NCI-H82 treated with DMSO at 0.1 percent for 48 hours (cell line): Measurements from ENCODE around the gene SGIP1.

Source experiments
- DNase-seq: peaks from one replicate; lab custom pipeline; 2025; ENCODE audit not compliant: unreplicated experiment; lab: John Stamatoyannopoulos, UW

SGIP1 gene

DNA sequence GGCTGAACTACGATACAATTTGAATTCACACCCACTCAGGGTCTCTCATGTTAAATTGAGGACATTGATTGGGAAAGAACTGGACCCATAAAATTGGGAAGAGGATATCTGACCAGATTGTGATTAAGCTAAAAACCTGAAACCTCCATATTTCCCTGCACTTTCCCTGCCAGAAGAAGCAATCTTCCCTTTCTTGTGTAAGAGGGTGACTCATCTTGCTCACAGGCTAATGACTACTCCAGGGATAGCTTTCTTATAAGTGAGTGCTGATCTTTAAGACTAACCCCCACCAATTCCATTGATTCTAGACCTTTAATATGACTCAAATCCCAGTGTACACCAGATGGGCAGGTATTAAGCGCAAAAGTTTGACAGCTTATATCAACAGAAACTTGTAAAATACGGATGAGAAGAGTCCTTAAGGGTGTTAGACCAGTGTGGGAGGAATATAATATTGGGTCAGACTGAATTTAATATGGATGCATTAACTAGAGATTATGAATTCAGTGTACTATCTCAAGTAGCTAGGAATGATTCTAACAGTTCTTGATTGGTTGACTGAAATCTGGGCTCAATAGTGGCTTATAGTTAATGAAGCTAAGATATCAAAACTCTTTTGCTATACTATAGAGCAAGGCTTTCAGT lies 12.1 kb upstream of the SGIP1 start:
- peak; percentile 78 for DNase-seq

DNA sequence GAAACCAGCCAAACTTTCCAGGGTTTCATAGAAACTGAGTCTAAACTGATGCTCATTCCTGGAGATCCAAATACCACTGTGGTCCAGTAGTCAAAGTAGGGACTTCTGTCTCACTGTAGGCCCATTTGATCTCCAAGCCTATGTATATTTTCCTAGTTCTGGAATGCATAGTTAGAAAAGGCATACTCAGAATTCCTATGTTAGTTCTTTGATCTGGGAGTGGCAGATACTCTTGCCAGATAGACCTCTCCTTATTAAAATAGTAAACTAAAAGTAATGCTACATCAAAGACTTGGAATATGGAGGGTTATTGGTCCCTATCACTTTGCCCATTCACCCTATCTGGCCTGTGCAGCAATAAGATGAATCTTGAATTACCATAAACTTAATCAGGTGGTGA lies 10.4 kb upstream of the SGIP1 start:
- no peak for DNase-seq

DNA sequence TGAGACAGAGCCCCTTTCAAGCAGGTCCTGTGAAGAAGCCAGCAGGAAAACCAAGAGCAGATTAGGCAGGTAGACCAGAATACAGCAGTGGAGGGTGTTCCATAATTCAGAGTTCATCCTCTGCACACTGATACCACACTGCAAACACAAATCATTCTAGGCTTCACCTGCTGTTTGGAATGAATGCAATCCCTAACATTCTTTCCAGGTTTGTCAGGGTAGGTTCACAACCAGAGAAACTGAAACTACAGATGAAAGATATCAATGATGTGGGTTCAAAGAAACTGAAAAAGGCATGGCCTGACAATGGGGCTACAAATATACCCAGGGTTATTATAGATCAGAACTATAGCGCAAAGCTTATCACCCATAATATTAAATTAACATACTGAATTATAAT lies 8.9 kb upstream of the SGIP1 start:
- DNase-seq, result no peak

DNA sequence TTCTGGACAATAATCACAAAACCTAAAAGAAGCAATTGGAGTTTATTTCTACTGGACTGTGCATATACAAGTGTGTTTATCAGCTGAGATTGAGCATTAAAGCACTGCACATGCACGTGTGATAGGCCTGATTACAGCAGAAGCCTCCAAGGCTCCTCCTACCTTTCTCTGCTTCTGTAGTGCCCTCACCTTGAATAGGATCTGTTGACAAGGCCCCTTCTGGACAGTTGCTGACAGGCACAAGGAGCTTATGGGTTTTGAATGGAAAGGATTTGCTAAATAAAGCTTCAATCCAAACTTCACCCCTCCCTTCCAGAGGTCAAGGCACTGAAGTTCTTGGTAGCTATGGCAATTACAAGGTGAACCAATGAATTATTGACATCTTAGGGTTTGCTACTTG lies 7.9 kb upstream of the SGIP1 start:
- DNase-seq, result peak; percentile 97

DNA sequence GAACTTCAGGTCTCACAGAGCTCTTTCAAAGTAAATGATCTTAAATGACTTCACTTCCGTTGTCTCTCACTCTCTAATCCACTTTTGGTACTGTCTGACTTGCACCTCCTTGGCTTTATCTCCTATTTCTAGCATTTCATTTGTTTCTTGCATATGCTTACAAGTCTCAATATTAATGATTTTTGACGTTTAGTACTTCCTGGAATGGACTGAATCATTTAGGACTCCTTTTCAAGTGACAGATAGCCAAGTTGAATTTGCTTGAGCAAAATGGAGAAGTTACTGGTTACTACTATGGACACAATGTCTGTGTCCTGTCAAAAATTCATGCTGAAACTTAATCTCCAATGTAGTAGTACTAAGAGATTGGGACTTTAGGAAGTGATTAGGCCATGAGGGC lies 7.0 kb upstream of the SGIP1 start:
- DNase-seq, result no peak

DNA sequence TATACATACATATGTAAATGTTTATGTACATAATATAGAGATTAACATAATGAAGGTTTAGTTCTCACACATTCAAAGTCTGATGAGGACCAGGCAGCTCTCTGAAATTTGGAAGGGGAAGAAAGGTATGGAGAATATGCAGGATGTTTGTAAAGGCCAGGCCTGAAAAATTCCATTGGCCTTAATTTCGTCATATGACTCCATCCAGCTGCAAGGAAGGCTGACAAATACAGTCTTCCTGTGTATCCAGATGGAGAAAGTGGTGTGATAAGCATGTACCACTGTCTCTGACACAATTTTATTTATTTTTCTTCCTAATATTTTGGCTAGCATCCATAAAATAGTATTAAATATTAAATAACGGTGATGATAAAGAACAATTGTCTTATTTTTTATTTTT lies 6.3 kb upstream of the SGIP1 start:
- no peak for DNase-seq

DNA sequence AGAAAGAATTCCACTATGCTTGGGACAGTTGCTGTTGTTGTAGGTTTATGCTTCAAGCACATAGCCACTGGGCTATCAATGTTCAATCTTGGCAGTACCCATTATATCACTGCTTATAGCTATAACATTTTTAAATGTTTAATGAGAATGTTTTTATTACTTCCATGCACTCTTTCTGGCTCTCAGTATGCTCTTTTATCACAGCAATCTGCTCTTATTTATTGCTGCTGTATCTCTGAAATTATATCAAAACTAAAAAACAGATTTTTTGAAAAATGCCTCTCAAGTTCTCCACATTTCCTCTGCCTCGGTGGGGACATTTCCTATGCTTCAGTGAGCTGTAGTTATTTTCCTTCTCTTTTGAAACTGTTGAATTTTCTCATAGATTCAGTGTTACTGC lies 5.4 kb upstream of the SGIP1 start:
- DNase-seq, result no peak

DNA sequence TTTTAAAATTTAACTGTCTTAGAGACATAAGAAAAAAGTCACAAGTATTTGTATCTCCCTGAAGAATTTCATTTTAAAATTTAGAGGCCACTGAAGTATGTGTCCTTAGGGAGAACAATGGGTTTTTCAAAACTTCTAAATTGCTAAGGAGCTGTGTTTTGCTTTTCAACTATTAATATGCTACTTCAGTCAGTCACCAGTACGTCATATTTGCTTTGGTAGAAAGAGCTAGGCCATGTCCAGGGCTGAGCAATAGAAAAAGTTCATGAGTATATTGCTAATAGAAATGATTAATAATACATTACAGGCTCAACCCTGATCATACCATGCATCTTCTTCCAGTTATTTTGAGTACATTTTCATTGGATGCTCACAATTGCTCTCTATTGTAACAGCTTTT lies 1.7 kb upstream of the SGIP1 start:
- no peak for DNase-seq

DNA sequence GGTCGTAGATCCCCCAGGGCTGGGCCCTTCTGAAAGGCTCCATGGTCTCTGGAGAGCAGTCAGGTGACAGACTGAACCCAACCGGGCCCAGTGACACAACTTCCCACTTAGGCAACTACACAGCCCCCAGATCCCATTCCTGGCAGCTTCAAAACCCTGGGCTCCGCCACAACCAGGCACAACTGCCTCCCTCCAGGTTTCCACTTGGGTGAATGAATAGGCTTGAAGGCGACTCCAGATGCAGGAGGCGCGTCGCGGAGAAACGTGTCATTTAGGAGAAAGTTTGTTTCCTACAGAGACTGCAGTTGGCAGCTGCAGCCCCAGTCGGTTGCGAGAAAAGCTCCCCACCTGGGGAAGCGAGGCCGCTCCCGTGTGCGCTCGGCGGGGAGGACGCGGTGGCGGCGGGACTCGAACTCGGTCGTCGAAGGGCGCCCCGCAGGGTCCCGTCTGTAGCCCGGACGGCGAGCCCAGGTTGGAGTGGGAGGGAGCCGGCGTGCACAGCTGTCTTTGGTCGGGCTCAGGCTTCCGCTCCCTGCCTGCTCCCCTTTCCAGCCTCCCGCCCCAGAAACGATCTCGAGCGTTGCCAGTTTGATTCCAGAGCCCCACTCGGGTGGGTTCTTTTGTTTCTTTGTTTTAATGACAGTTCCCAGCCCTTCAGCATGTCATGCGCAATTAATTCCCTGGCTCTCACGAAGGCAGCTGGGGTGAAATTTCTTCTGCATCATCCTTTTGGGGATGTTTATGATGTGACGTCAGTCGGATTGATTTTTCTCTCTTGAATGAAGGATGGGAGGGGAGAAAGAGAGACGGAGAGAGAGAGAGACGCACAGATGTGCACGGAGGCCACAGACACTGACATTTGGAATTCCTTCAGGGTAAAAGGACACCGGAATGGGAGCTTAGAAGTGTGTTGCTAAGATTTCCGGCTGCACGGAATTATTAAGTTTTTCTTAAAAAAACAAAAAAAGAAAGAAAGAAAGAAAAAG lies 862 bp upstream of the SGIP1 start:
- DNase-seq, result no peak

DNA sequence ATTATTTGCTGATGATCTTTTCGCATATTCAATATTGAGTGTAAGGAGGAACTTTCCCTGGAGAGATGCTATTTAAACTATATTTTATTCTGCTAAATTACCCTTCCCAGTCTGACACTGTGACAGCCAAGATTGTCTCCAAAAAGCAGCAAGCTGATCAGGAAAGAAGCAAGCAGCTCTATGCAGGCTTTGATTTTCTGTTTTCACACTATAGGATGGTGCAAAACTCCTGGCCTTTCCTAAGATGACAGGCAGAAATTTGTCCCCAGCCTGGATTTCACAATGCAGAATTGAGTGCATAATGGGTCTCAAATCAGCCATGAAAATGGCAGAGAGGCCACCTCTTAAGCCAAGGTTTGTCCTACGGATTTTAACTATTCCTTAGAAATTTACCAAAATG lies 1.1 kb downstream of the SGIP1 start:
- no peak for DNase-seq

DNA sequence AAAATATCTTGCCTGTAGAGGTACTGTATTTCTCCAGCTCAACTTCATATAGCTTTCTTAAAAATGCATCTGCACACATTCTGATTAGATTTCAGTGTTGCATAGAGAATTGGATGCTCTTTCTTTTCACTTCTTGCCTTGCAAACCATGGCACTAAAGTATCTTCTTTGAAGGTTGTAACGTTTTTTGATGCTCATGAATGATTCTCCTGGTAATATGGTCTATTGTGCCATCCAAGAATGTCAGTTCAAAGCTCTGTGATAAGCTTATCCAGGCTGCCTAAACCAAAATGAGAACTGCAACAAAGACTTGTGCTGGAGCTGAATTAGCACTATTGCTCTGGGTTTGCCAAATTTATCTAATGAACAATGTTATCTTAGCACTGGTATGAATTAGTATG lies 1.9 kb downstream of the SGIP1 start:
- no peak for DNase-seq

DNA sequence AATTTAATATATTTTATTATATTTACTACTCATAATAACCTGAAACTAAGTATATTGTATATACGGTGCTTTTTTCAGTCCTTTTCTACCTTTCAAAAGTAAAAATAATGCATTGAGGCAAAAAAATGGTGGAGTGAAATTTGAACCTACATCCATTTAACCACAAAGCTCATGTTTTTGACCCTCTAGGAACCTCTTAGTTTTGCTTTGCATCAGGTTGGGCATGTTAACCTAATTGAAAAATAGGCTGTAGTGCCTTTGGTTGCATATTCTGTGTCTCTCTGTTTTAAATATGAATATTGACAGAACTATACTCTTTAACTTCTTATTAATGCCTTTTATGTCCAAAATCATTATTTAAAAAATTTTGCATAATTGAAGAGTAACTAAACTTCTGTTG lies 3.8 kb downstream of the SGIP1 start:
- DNase-seq, result no peak

DNA sequence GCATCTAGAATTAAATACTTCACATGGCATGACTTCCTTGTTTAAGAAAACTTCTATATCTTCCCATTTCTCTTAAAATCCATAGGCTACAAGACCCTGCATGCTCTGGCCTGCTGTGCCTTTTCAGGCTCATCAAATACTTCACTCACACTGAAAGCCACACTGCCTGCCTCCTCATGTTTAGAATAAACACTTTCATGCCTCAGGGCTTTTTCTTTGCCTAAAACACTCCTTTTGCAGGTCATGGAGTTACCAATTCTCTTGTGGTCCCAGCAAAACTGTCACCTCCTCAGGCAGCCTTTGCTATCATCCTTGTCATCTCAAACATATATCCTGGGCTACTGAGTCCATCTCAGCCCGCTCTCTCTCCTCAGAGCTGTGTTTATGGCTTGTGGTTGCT lies 5.5 kb downstream of the SGIP1 start:
- DNase-seq, result no peak

DNA sequence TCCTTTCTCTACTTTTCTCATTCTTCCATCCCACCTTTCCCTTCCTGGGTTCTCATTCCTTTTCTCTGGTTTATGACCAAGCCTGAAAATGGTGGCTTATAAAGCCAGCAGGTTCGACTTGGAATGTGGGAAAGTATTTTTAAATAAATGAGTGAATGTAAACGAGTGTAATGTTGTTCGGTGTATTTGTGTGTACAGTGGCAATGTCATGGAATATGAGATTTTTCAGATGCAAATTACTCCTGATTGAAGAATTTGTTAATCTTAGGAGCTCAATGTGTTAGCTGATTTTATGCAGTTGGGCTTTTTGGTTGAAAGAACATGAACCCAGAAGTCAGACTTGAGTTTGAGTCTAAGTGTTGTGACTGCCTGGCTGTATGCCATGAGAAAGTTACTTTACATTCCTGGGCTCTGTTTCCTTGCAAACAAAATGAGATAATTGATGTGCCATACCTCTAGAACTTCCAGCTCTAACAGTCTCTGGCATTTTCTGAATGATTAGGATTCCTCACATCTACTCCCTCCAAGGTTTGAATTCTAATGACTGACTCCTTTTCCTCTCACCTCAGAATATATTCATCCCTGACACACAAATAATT lies 6.6 kb downstream of the SGIP1 start:
- DNase-seq, result no peak

DNA sequence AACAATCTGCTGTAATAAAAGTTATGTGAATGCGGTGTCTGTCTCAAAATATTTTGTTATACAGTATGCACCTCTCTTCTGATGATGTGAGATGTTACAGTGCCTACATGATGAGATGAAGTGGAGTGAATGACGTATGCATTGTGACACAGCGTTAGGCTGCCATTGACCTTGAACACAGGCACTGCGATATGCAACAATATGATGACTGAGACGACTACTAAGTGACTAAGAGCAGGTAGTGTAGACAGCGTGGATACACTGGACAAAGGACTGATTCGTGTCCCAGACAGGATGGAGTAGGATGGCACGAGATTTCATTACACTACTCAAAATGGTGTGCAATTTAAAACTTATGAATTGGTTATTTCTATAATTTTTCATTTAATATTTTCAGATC lies 8.4 kb downstream of the SGIP1 start:
- DNase-seq, result no peak

DNA sequence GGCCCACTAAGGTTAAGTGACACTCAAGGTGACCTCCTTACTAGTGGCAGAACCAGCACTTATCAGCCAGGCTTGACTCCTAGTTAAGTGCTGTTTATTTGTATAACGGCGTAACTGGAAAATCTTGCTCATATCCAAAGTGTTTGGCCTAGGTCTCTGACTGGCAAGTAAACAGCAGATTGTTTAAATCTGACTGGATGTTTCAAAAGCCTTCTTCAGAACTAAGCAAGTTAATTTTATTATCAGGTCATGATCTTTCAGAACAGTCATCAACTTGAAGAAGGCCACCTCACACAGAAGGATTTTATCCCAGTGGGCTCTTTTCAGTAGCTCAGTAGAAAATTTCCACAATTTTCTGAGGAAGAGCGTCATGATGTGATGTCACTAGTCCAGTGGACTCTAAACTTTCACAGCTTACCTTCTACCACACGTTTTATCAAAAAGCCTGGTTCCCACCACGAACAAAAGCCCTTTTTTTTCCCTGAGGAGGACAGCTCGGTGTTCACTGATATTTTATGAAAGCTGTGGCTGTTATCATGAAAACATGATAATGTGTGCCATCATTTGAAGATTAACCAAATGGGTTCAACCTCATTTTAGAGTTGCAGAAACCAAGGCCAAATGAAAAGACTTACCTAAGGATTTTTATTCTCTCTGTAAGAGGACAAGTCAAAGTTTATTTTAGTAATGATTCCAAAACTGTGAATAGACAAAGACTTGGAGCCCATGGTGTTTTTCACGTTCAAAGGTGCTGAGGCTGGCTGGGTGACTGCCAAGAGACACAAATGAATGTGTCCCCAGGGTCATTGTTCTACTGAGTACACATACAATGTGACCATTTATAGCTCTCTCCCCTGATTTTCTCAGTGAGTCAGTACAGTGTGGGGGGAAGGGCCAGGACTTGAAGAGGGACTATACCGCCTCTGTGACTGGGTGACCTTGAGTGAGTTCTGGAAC lies 9.1 kb downstream of the SGIP1 start:
- DNase-seq, result no peak

DNA sequence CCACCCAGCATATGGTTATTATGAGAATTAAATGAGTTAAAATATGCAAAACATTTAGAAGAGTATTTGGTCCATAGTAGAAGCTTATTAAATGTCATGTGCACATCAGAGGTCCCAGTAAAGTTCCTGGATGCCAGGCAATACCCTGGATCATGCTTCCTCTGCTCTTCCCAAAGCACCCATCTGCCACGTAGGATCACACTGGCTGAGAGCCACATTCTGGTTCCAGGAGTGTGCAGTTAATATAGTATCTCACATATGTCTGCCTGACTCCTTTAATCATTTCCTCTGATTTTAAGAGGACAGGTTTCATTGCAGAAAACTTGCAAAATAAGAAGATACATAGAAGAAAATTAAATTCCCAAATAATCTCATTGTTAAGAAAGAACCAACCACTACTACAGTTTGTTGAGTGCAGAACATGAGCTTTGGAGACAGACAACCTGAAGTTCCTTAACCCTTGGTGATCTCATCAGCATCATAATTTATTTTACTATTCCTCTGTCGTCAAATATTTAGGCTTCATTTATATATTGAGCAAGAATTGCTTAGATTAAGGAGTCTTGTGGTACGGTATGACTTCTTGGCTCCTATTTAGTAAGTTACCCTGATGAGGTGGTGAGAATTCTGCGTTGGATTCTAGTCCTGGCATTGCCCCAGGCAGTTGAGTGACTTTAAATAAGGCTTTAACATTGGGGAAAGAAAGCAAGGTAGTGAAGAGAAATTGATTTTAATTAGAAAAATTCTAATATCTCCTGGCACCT lies 12.3 kb downstream of the SGIP1 start:
- no peak for DNase-seq

DNA sequence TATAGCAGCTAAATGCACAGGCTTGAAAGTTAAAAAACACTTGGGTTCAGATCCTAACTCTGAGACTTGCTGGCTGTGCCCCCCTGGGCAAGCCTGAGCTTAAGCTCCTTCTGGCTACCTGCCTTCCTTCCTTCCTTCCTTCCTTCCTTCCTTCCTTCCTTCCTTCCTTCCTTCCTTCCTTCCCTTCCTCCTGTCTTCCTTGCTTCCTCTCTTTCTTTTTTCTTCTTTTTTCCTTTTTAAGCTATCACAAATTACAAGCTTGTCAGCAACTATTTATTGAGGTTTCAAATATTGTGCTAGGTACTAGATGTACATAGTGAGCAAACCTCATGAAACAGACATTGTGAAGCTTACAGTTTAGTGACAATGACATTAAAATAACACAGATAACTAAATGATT lies 15.1 kb downstream of the SGIP1 start:
- DNase-seq, result no peak

DNA sequence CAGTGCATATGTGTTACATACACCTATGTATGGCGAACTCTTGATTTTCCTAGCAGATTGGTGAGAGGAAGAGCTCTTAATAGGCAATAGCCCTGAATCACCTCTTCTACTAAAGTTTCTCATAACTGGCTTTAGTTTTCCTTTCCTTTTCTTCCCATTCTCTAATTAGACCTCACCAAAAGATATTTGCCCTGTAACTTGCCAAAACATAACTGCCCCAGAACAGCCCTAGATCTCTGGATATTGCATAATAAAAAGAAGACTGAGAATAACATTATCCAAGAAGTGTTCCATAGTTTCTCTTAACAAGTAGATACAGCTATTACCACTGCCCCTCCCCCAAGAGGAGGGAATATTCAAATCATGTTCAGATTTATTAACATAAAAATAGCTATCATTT lies 16.3 kb downstream of the SGIP1 start:
- DNase-seq, result no peak

DNA sequence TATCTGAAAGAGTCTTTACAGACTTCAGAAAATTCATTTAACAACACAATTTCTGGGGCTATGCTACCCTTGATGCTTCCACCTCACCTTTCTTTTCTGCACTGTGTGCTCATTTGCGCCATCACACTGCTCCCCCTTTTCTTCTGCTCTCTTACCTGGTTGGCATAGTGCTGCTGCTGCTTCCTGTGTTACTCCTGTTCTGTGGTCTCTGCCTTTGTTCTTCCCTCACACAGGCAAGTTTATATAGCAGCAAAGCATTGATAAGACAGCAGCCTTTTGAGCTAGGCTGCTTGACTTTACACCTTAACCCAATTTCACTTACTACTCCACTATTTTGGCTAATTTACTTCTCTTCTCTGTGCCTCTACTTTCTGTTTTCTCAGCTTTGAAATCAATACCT lies 18.3 kb downstream of the SGIP1 start:
- no peak for DNase-seq
